HCT116 (cell line): ENCODE measurements around the gene SNRNP25. TPM values are rescaled to one million over a fixed set of nuclear protein-coding genes. Genes with fewer than 3 reads are reported as not detected.

Source experiments
- ATAC-seq: fragments of 200-7000 bp; cut with Tn5 transposase; 2 replicates; pipeline ENCODE4 v1.9.1; 2020; ENCODE audit warnings: mild to moderate bottlenecking, moderate library complexity
- BruUV-seq: library from RNA; stranded (reverse); fragments of 400-500 nt; replicated peaks from 2 replicates; lab custom pipeline; 2021; lab: Mats Ljungman, UMichigan
- CTCF ChIA-PET: fragments of 300-600 bp; sonication (Branson Sonifier 250); formaldehyde crosslinking; loops from one replicate; lab custom pipeline; 2021; ENCODE audit warnings: antibody characterized with exemption; lab: Charles Lee
- POLR2A ChIA-PET: fragments of 300-600, 350-600 bp; sonication (Branson Sonifier 250); formaldehyde crosslinking; loops from one replicate; lab custom pipeline; 2021; ENCODE audit warnings: antibody characterized with exemption; lab: Charles Lee
- RAD21 ChIA-PET, 2 experiments: fragments of 300-600 bp; sonication (Branson Sonifier 250); formaldehyde crosslinking; loops; one replicate each; lab custom pipeline; 2023; ENCODE audit warnings: low total read pairs in 2 of 2; ENCODE audit not compliant: uncharacterized antibody in 2 of 2, unreplicated experiment in 2 of 2, low non-redundant PET in 1 of 2; lab: Charles Lee
- DNase-seq: peaks from one replicate; pipeline ENCODE4 v3.0.0-alpha.2; 2010; ENCODE audit warnings: low read depth, low spot score
- H2AFZ ChIP-seq: fragments of 200-600 bp; shearing (Covaris generic), sonication (generic); 2 replicates; pipeline ENCODE4 v1.6.1; 2017; ENCODE audit warnings: low read depth, mixed run types, mixed read lengths, antibody characterized with exemption, low read length; ENCODE audit not compliant: poor library complexity, severe bottlenecking
- H3K27ac ChIP-seq: 2 replicates; pipeline ENCODE4 v1.5.1; 2012; ENCODE audit warnings: low read depth, low read length
- H3K27me3 ChIP-seq: fragments of 200-600 bp; sonication (generic); 2 replicates; pipeline ENCODE4 v1.6.1; 2016; ENCODE audit warnings: mixed run types, low read length, mixed read lengths; ENCODE audit not compliant: insufficient read depth
- H3K36me3 ChIP-seq, 2 experiments: fragments of 200-500 bp in 1 of 2; fragments of 200-600 bp in 1 of 2; sonication (Bioruptor generic) in 1 of 2; sonication (generic) in 1 of 2; 2 replicates each; pipeline versions ENCODE4 v1.5.1 to v1.6.1; 2014 to 2016; ENCODE audit warnings: low read length in 2 of 2, inconsistent platforms in 1 of 2, mixed read lengths in 1 of 2, mixed run types in 1 of 2; ENCODE audit not compliant: insufficient read depth in 2 of 2, control insufficient read depth in 1 of 2
- H3K4me1 ChIP-seq, 2 experiments: fragments of 200-600 bp in 1 of 2; sonication (generic) in 1 of 2; 2 replicates each; pipeline versions ENCODE4 v1.5.1 to v1.6.1; 2012 to 2017; ENCODE audit warnings: low read length in 2 of 2, inconsistent platforms in 1 of 2, mild to moderate bottlenecking in 1 of 2, mixed read lengths in 1 of 2, mixed run types in 1 of 2, moderate library complexity in 1 of 2; ENCODE audit not compliant: insufficient read depth in 2 of 2, control insufficient read depth in 1 of 2
- H3K4me2 ChIP-seq: fragments of 200-600 bp; sonication (generic); 2 replicates; pipeline ENCODE4 v1.6.1; 2017; ENCODE audit warnings: mixed run types, low read length, mixed read lengths
- H3K4me3 ChIP-seq, 2 experiments: fragments of 200-600 bp in 1 of 2; sonication (generic) in 1 of 2; replicated peaks in 1 of 2; 2 replicates each; pipeline ENCODE4 v1.5.1; 2011 to 2016; ENCODE audit warnings: low read length in 2 of 2, control low read depth in 1 of 2, low read depth in 1 of 2, mild to moderate bottlenecking in 1 of 2, mixed read lengths in 1 of 2, mixed run types in 1 of 2
- H3K79me2 ChIP-seq: fragments of 200-600 bp; sonication (generic); 2 replicates; pipeline ENCODE4 v1.6.1; 2017; ENCODE audit warnings: mild to moderate bottlenecking, mixed run types, low read length, moderate library complexity, mixed read lengths; ENCODE audit not compliant: insufficient read depth
- H3K9ac ChIP-seq: fragments of 200-600 bp; sonication (generic); 2 replicates; pipeline ENCODE4 v1.6.1; 2016; ENCODE audit warnings: low read length, mixed read lengths
- H3K9me2 ChIP-seq: fragments of 200-600 bp; sonication (generic), shearing (Covaris generic); 2 replicates; pipeline ENCODE4 v1.6.1; 2017; ENCODE audit warnings: mixed run types, mild to moderate bottlenecking, moderate library complexity; ENCODE audit not compliant: insufficient read depth
- H3K9me3 ChIP-seq, 2 experiments: fragments of 200-500 bp in 1 of 2; fragments of 200-600 bp in 1 of 2; sonication (Bioruptor generic) in 1 of 2; sonication (generic) in 1 of 2; 2 replicates each; pipeline ENCODE4 v1.6.1; 2014 to 2017; ENCODE audit warnings: low read length in 2 of 2, mixed read lengths in 2 of 2, inconsistent platforms in 1 of 2, low read depth in 1 of 2, mild to moderate bottlenecking in 1 of 2, mixed run types in 1 of 2, moderate library complexity in 1 of 2; ENCODE audit not compliant: control insufficient read depth in 1 of 2, insufficient read depth in 1 of 2
- H4K20me1 ChIP-seq: fragments of 200-600 bp; sonication (generic), shearing (Covaris generic); 2 replicates; pipeline ENCODE4 v1.6.1; 2017; ENCODE audit warnings: mixed run types, mild to moderate bottlenecking, moderate library complexity; ENCODE audit not compliant: insufficient read depth
- CBX3 ChIP-seq: IDR thresholded peaks from 2 replicates; pipeline ENCODE4 v1.6.1; 2012; ENCODE audit warnings: low read depth
- EGR1 ChIP-seq: IDR thresholded peaks from 2 replicates; pipeline ENCODE4 v1.6.1; 2012; ENCODE audit warnings: low read depth
- EZH2 ChIP-seq: fragments of 200-600 bp; sonication (generic); IDR thresholded peaks from 2 replicates; pipeline ENCODE4 v1.6.1; 2017; ENCODE audit warnings: antibody characterized with exemption, mixed run types
- POLR2A ChIP-seq: IDR thresholded peaks from 2 replicates; pipeline ENCODE4 v1.7.0; 2011; ENCODE audit warnings: borderline replicate concordance; ENCODE audit not compliant: insufficient read depth, insufficient read length; ENCODE audit errors: extremely low read depth
- POLR2AphosphoS5 ChIP-seq: IDR thresholded peaks from 2 replicates; pipeline ENCODE4 v1.6.1; 2011; ENCODE audit warnings: mild to moderate bottlenecking, low read depth, low read length, moderate library complexity
- SIN3A ChIP-seq: IDR thresholded peaks from 2 replicates; pipeline ENCODE4 v1.6.1; 2012; ENCODE audit warnings: low read depth
- SP1 ChIP-seq: IDR thresholded peaks from 2 replicates; pipeline ENCODE4 v1.6.1; 2012; ENCODE audit warnings: low read depth
- SRF ChIP-seq: IDR thresholded peaks from 2 replicates; pipeline ENCODE4 v1.6.1; 2012; ENCODE audit warnings: low read depth
- YY1 ChIP-seq: IDR thresholded peaks from 2 replicates; pipeline ENCODE4 v1.6.1; 2011; ENCODE audit warnings: low read length, low read depth, moderate library complexity, mild to moderate bottlenecking; ENCODE audit not compliant: insufficient replicate concordance; ENCODE audit errors: extremely low read depth
- intact Hi-C: fragments of 100-400 bp; cut with micrococcal nuclease; formaldehyde crosslinking; loops from 2 replicates; pipeline ENCODE4 v1.10.0; 2022
- total RNA-seq: library from RNA; stranded (reverse); gene quantifications from one replicate; pipeline ENCODE4 v1.2.1, GENCODE V29; 2021; ENCODE audit not compliant: unreplicated experiment
- TF ChIP-seq, protein P1 (sequence below): IDR thresholded peaks from 2 replicates; pipeline ENCODE4 v1.6.1; 2012; ENCODE audit warnings: low read depth
- TF ChIP-seq, protein P2 (sequence below): IDR thresholded peaks from 2 replicates; pipeline ENCODE4 v1.6.1; 2012

SNRNP25 gene
- total RNA-seq, 1 experiment from 2014 or later: 24.5 TPM

DNA sequence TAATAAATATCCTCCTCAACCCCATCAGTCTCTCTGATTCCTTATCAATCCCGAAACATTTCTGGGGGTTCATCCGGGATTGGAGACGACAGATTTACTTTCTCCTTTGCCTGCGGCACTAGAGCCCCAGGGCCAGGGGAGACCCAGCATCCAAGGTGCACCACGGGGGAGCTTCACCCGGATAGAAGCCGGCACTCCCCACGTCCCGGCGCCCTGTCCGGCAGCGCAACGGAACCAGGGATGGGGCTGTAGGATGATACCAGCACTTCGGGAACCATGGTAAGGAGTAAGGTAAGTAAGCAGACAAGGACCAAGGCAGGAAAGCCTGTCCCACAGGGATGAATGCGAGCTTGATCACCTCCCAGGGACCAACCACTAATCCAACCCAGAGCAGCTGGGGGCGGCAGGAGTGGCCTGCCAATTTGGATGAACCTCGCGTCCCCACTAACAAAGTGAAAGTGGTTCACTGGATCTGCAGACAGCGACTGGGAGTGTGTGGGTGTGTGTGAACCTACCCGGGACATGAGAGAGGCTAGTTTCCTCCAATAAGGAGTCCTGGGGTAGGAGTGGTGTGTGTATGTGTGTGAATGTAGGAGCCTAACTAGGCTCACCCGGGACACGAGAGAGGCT lies 12.1 kb upstream of the SNRNP25 start (continued):
- TF ChIP-seq, protein P1, sequence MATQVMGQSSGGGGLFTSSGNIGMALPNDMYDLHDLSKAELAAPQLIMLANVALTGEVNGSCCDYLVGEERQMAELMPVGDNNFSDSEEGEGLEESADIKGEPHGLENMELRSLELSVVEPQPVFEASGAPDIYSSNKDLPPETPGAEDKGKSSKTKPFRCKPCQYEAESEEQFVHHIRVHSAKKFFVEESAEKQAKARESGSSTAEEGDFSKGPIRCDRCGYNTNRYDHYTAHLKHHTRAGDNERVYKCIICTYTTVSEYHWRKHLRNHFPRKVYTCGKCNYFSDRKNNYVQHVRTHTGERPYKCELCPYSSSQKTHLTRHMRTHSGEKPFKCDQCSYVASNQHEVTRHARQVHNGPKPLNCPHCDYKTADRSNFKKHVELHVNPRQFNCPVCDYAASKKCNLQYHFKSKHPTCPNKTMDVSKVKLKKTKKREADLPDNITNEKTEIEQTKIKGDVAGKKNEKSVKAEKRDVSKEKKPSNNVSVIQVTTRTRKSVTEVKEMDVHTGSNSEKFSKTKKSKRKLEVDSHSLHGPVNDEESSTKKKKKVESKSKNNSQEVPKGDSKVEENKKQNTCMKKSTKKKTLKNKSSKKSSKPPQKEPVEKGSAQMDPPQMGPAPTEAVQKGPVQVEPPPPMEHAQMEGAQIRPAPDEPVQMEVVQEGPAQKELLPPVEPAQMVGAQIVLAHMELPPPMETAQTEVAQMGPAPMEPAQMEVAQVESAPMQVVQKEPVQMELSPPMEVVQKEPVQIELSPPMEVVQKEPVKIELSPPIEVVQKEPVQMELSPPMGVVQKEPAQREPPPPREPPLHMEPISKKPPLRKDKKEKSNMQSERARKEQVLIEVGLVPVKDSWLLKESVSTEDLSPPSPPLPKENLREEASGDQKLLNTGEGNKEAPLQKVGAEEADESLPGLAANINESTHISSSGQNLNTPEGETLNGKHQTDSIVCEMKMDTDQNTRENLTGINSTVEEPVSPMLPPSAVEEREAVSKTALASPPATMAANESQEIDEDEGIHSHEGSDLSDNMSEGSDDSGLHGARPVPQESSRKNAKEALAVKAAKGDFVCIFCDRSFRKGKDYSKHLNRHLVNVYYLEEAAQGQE: no peak
- TF ChIP-seq EZH2 (no peak), SP1 (no peak)

DNA sequence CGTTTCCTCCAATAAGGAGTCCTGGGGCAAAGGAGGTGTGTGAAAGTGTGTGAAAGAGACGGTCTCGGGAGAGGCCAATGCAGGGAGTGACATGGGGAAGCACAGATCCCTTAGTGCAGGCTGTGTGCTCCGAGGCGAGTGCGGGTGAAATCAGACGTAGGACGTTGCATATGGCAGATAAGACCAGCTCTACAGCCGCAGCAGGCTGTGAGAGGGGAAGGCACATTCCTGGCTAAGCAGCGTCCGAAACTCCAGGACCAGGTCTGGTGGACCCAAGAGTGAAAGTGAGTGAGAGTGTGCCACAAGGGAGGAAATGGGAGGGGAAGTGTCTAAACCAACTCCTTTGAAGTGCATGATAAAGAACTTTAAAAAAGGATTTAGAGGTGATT lies 11.6 kb upstream of the SNRNP25 start:
- Histone ChIP-seq H3K27ac (no peak overlapping the region), H3K27me3 (no peaks in the 10 kb centered on the region), H3K9ac (no peak overlapping the region), H3K9me3 (no peaks in the 10 kb centered on the region), H3K36me3 (peaks cover 0 to 11% of the 10 kb centered on the region in 2 experiments; a peak in 1 of 4 replicates), H3K4me1 (peaks cover 0 to 7% of the 10 kb centered on the region in 2 experiments; a peak in 1 of 4 replicates), H2AFZ (no peak overlapping the region), H3K4me3 (no peak overlapping the region), H3K4me2 (no peak overlapping the region), H3K79me2 (no peaks in the 10 kb centered on the region; the same call in 1 of the 2 replicates), H3K9me2 (no peaks in the 10 kb centered on the region), H4K20me1 (no peaks in the 10 kb centered on the region)
- DNase-seq: no peak
- no peak for ATAC-seq
- ChIA-PET POLR2A (no interaction called here), CTCF (no interaction called here), RAD21 (no interaction called here)
- intact Hi-C loops: no loop called here
- TF ChIP-seq POLR2AphosphoS5 (no peak), YY1 (no peak), CBX3 (no peak), SP1 (no peak), EZH2 (no peak), SRF (no peak), POLR2A (no peak), SIN3A (no peak), EGR1 (no peak)
- TF ChIP-seq, protein P2, sequence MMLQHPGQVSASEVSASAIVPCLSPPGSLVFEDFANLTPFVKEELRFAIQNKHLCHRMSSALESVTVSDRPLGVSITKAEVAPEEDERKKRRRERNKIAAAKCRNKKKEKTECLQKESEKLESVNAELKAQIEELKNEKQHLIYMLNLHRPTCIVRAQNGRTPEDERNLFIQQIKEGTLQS: no peak
- TF ChIP-seq, protein P1: no peak
- no TSS peak for BruUV-seq
